ENCODE data around the gene ADD2. TPM values are rescaled to one million over a fixed set of nuclear protein-coding genes. Genes with fewer than 3 reads are reported as not detected.

ADD2 gene, protein sequence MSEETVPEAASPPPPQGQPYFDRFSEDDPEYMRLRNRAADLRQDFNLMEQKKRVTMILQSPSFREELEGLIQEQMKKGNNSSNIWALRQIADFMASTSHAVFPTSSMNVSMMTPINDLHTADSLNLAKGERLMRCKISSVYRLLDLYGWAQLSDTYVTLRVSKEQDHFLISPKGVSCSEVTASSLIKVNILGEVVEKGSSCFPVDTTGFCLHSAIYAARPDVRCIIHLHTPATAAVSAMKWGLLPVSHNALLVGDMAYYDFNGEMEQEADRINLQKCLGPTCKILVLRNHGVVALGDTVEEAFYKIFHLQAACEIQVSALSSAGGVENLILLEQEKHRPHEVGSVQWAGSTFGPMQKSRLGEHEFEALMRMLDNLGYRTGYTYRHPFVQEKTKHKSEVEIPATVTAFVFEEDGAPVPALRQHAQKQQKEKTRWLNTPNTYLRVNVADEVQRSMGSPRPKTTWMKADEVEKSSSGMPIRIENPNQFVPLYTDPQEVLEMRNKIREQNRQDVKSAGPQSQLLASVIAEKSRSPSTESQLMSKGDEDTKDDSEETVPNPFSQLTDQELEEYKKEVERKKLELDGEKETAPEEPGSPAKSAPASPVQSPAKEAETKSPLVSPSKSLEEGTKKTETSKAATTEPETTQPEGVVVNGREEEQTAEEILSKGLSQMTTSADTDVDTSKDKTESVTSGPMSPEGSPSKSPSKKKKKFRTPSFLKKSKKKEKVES
- total RNA-seq (1 to 10 TPM in 5 of 9 donors, under 1 TPM in 3, not detected in 1; 0.69 to 5.6 (median 2.1) TPM), polyA plus RNA-seq (1 to 10 TPM in 1 of 3 donors, under 1 TPM in 2; 0.20 to 2.2 (median 0.72) TPM)
- long read RNA-seq, donor 1, partial matches to known transcripts: 0 of 6 reads
- long read RNA-seq, donor 1, other reads (novel, unspliced or antisense): 6 of 6 reads
- long read RNA-seq, donor 2: 0 reads
- long read RNA-seq, donor 3, partial matches to known transcripts: 17 of 50 reads
- long read RNA-seq, donor 3, other reads (novel, unspliced or antisense): 33 of 50 reads
- long read RNA-seq, donor 4: 0 reads
- long read RNA-seq, donor 5: 0 reads
- long read RNA-seq, donor 6, partial matches to known transcripts: 1 of 3 reads
- long read RNA-seq, donor 6, other reads (novel, unspliced or antisense): 2 of 3 reads
- long read RNA-seq, donor 7, full-length matches to known transcripts: 1 of 1 reads
- long read RNA-seq, donor 7, partial matches to known transcripts: 0 of 1 reads
- long read RNA-seq, donor 7, other reads (novel, unspliced or antisense): 0 of 1 reads
- long read RNA-seq, donor 8: 0 reads
- long read RNA-seq, donor 9: 0 reads
- long read RNA-seq, donor 10, partial matches to known transcripts: 9 of 9 reads
- long read RNA-seq, donor 10, other reads (novel, unspliced or antisense): 0 of 9 reads

GRCh38 chr2:70767699-70768589, at the start of gene ADD2:
ADD2 (minus strand) TSS chr2:70768200; CDS start chr2:70706408, 61,792 bp downstream.
- Histone ChIP-seq H3K9me3 (replicated peaks in 1 of 3) (no peaks in the 10 kb centered on the region), H3K36me3 (replicated peaks in 1 of 2) (no peaks in the 10 kb centered on the region), H3K4me1 (replicated peaks in 1 of 2) (peaks cover 9 to 15% of the 10 kb centered on the region in 2 donors), H3K27me3 (peaks cover 34% of the 10 kb centered on the region), H3K27ac (peak within 1 kb of the TSS in 1 of 5 donors; percentile 30), H3K4me3 (peak within 1 kb of the TSS in 1 of 4 donors; percentile 45)
- TF ChIP-seq CTCF (IDR thresholded peaks at IDR 0.05) (peak in 1 of 6 experiments; percentile 18), POLR2A (IDR thresholded peaks at IDR 0.05) (no peak)
- DNase-seq: peak in 6 of 7 donors; percentile 16 to 63 (median 22)
- intact Hi-C loops (cut with DNase I): no loop called here
- 0 to 8% (median 1%) methylated on average over 10 to 69 of the region's 74 CpGs for WGBS, 4 donors

DNA sequence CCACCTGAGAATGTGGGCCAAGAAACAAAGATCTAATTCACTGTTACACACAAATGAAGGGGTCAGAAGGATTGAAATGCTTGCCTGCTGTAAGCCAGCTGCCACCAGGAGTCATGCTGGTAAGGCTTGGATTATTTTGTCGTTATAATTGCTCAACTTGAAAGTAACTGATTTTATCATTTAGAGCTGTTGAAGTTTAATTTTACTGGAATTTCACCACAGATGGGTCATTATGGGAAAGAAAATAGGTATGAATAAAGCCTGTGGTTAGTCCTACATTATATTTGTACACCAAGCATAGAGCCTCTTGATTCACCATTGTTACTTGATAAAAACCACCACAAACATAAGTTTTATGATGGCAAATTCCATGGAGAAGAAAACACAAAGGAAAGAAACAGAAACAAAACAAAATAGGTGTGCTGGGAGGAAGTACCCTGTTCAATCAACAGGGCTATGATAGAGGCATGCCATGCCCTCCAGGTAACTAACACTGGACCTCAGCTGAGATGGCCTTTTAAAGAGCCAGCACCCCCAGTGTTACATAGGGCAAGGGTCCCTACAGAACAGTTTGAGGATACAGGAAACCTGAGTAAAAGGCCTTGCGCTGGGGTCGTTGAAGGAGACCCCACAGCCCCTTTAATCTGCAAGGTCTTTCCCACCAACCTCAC, 49.4 kb upstream of the ADD2 start:
- Histone ChIP-seq H3K27me3 (no peaks in the 10 kb centered on the region), H3K36me3 (replicated peaks in 1 of 2) (no peaks in the 10 kb centered on the region), H3K4me3 (no peak overlapping the region), H3K27ac (no peak overlapping the region), H3K9me3 (replicated peaks in 1 of 3) (no peaks in the 10 kb centered on the region), H3K4me1 (replicated peaks in 1 of 2) (no peaks in the 10 kb centered on the region)
- no peak for DNase-seq
- TF ChIP-seq POLR2A (IDR thresholded peaks at IDR 0.05) (no peak), CTCF (IDR thresholded peaks at IDR 0.05) (no peak)
- intact Hi-C loops (cut with DNase I): no loop called here
- WGBS, 4 donors: 84 to 96% (median 86%) methylated on average over 3 of the region's 3 CpGs

DNA sequence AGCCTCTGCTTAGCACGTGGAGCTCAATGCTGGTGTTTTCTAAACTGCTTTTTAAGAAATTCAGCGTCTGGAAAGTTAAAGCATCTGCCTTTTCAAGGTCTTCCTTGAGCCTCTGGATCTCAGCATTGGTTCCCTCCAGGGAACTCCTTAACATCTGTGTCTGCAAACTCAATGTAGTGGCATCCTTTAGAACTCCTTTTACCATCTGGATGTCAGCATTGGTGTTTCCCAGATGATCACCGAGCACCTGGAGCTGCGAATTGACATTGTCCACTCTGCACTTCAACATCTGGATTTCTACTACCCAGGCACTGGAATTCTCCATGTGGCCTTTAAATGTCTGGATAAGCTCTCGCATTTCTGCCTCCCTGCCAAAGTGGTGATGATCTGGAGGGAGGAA, 48.7 kb upstream of the ADD2 start:
- 70 to 88% (median 82%) methylated on average over 5 of the region's 5 CpGs for WGBS, 4 donors
- Histone ChIP-seq H3K27ac (no peak overlapping the region), H3K4me3 (no peak overlapping the region), H3K27me3 (no peaks in the 10 kb centered on the region), H3K36me3 (replicated peaks in 1 of 2) (no peaks in the 10 kb centered on the region), H3K9me3 (replicated peaks in 1 of 3) (no peaks in the 10 kb centered on the region), H3K4me1 (replicated peaks in 1 of 2) (no peaks in the 10 kb centered on the region)
- no peak for DNase-seq
- TF ChIP-seq CTCF (IDR thresholded peaks at IDR 0.05): no peak
- TF ChIP-seq POLR2A (IDR thresholded peaks at IDR 0.05): no peak
- intact Hi-C loops (cut with DNase I): no loop called here

Data from adrenal gland (tissue), 19 donors.